Right cardiac atrium (tissue), 5 donors: ENCODE measurements around the gene SMAP2. TPM values are rescaled to one million over a fixed set of nuclear protein-coding genes. Genes with fewer than 3 reads are reported as not detected.
A peak's percentile ranks its signal among the peaks of the same experiment; 100 is the strongest.
"Not testable (repeated sequence)": the region's sequence is repeated elsewhere in the genome, so short reads cannot be mapped to it uniquely, and the experiment has no call there.

Source experiments
- ATAC-seq, 2 donors: fragments of 200-7000 bp; cut with Tn5 transposase; one replicate each; pipeline versions ENCODE4 v1.8.0 to v1.9.1; 2020; ENCODE audit warnings: moderate library complexity in 2 of 2, mild to moderate bottlenecking in 1 of 2
- DNase-seq, 3 donors: peaks; one replicate each; pipeline ENCODE4 v3.0.0-alpha.2; 2020
- H3K27ac ChIP-seq: one replicate; pipeline ENCODE4 v1.5.1; 2013; ENCODE audit warnings: mild to moderate bottlenecking, low read length, control low read depth, moderate library complexity
- H3K27me3 ChIP-seq: one replicate; pipeline ENCODE4 v1.6.1; 2013; ENCODE audit not compliant: control insufficient read depth, insufficient read depth
- H3K4me1 ChIP-seq: one replicate; pipeline ENCODE4 v1.6.1; 2013; ENCODE audit warnings: low read length; ENCODE audit not compliant: control insufficient read depth, insufficient read depth
- H3K4me3 ChIP-seq: one replicate; pipeline ENCODE4 v1.5.1; 2013; ENCODE audit warnings: low read length, control low read depth
- H3K9me3 ChIP-seq: one replicate; pipeline ENCODE4 v1.6.1; 2013; ENCODE audit warnings: low read length; ENCODE audit not compliant: control insufficient read depth
- WGBS: extraction: QIAGEN DNeasy Blood & Tissue Kit; methylation state at CpG from one replicate; pipeline ENCODE4 v1.1.7; 2013; 5-methylcytosine and 5-hydroxymethylcytosine counted together
- intact Hi-C, 4 donors: fragments of 100-400 bp; cut with DNase I; formaldehyde crosslinking; loops; one replicate each; pipeline versions ENCODE4 v1.11.0 to v1.14.0; 2022 to 2023
- long read RNA-seq, 4 donors: library from polyadenylated mRNA; unstranded; transcript quantifications; one replicate each; pipeline ENCODE4 v2.0.0, GENCODE V29; 2020 to 2021
- polyA plus RNA-seq: library from polyadenylated mRNA; stranded (reverse); fragments of 200-250 nt; gene quantifications from one replicate; pipeline ENCODE4 v1.2.3, GENCODE V29; 2013
- total RNA-seq, 4 donors: library from RNA; stranded (reverse); fragmentation: NEBNext Ultra II Directional; extraction: Animal tissue kit (Norgen Biotek cat#: 25700); gene quantifications; one replicate each; pipeline ENCODE4 v1.2.1, GENCODE V29; 2021
- donor health status: healthy with polysubstance abuse.
- donor health status: DM: no; HTN: yes; CAD: no.
- donor health status: DM: no; HTN: no; CAD: no.
- donor health status: DM: no; HTN: yes; CAD: no; lungs with severe emphysema.
- donor health status: DM: yes; HTN: yes; CAD: no.

Gene SMAP2
- total RNA-seq (10 to 100 TPM; 10.9 to 23.1 (median 17.7) TPM), polyA plus RNA-seq (11.2 TPM)
- long read RNA-seq, donor 1, transcript SMAP2-202 (10 exons, 2,939 nt) = major isoform, 24 of 32 reads
- long read RNA-seq, donor 1, partial matches to known transcripts = 3 of 32 reads
- long read RNA-seq, donor 1, other reads (novel, unspliced or antisense) = 5 of 32 reads
- long read RNA-seq, donor 2, transcript SMAP2-202 (10 exons, 2,939 nt) = major isoform, 25 of 32 reads
- long read RNA-seq, donor 2, partial matches to known transcripts = 1 of 32 reads
- long read RNA-seq, donor 2, other reads (novel, unspliced or antisense) = 6 of 32 reads
- long read RNA-seq, donor 3, partial matches to known transcripts = 2 of 11 reads
- long read RNA-seq, donor 3, other reads (novel, unspliced or antisense) = 4 of 11 reads
- long read RNA-seq, donor 4, transcript SMAP2-202 (10 exons, 2,939 nt) = major isoform, 16 of 18 reads
- long read RNA-seq, donor 4, partial matches to known transcripts = 0 of 18 reads
- long read RNA-seq, donor 4, other reads (novel, unspliced or antisense) = 2 of 18 reads

- Histone ChIP-seq H3K27me3 (no peaks in the 10 kb centered on the region), H3K9me3 (no peaks in the 10 kb centered on the region), H3K27ac (peak within 1 kb of the TSS; percentile 72), H3K4me3 (peak within 1 kb of the TSS; percentile 88), H3K4me1 (peaks cover 2% of the 10 kb centered on the region)
- ATAC-seq (peak; percentile 99 to 100), DNase-seq (peak; percentile 96 to 99 (median 99))
- WGBS = 2% methylated on average over 65 of the region's 65 CpGs
- intact Hi-C loops = no loop called here
These were observed at the start of gene SMAP2 for GRCh38 chr1:40373323-40374283. TSS of gene SMAP2 (plus strand) at chr1:40373727. CDS start at chr1:40374121, 394 bp downstream.

DNA sequence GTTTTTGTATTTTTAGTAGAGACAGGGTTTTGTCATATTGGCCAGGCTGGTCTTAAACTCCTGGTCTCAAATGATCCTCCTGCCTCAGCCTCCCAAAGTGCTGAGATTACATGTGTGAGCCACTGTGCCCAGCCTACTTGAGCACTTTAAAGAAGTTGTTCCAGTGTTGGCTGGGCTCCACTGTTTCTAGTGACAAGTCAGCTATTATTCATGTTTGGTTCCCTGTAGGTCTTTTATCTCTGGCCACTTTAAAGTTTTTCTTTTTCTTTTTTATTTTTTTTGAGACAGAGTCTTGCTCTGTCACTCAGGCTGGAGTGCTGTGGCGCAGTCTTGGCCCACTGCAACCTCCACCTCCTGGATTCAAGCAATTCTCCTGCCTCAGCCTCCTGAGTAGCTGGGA is 42.1 kb upstream of the SMAP2 start:
- not testable (repeated sequence) for H3K27ac ChIP-seq, H3K4me1 ChIP-seq, H3K9me3 ChIP-seq, ATAC-seq, DNase-seq, H3K27me3 ChIP-seq, H3K4me3 ChIP-seq
- 80% methylated on average over 1 of the region's 1 CpG for WGBS
- intact Hi-C loops = loop anchor here in 2 of 4 donors (10.0 kb wide), 1 partner anchor 73 kb away; no protein-coding TSS in a partner anchor

- no peaks in the 10 kb centered on the region for H3K9me3 ChIP-seq
- H3K4me3 ChIP-seq = no peak overlapping the region
- DNase-seq (no peak), ATAC-seq (no peak)
- H3K4me1 ChIP-seq = no peaks in the 10 kb centered on the region
- no peak overlapping the region for H3K27ac ChIP-seq
- H3K27me3 ChIP-seq = no peaks in the 10 kb centered on the region
- intact Hi-C loops = loop anchor here in 2 of 4 donors (10.0 kb wide), 1 partner anchor 72 kb away; no protein-coding TSS in a partner anchor
- WGBS = 85% methylated on average over 1 of the region's 1 CpG
These were observed 40.8 kb upstream of the SMAP2 start for GRCh38 chr1:40332695-40333094.

DNA sequence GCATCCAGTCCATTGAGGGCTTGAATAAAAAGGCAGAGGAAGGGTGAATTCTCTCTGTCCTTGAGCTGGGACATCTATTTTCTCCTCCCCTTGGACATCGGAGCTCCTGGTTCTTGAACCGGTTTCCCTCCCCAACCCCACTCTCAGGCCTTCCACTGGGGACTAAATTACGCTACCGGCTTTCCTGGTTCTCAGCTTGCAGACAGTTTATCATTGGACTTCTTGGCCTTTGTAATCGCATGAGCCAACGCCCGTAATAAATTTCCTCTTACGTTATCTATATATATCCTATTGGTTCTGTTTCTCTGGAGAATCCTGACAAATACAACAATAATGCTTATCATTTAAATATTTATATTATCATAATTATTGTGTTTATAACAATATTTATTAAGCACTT is 36.1 kb upstream of the SMAP2 start:
- WGBS = 72% methylated on average over 8 of the region's 8 CpGs
- ATAC-seq = no peak
- no peaks in the 10 kb centered on the region for H3K4me1 ChIP-seq

DNA sequence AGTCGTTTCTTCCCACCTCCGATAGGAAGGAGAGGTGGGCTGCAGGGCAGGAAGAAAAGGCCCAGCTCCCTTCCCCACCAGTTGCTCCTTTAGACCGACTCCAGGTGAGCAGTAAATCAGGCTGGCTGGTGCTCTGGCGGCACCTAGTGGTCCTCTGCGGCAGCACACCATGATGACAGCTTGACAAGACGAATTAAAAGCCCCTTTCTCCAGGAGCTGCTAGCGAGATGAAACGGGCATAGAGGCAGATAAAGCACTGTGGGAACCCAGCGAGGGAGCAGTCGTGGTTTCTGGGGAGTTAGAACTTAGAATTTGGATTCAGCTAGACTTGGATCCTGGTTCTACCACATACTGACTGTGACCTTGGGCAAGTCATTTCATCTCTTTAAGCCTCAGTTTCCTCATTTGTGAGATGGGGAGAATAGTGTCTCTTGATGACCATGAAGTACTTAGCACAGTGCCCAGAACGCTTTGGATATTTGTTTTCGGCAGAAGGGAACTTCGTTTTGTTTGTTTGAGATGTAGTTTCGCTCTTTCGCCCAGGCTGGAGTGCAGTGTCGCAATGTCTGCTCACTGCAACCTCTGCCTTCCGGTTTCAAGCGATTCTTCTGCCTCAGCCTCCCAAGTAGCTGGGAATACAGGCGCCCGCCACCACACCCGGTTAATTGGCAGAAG is 34.6 kb upstream of the SMAP2 start:
- DNase-seq (peak; percentile 71 to 91 (median 90)), ATAC-seq (peak; percentile 73 to 79)
- H3K27ac ChIP-seq = no peak overlapping the region
- no peaks in the 10 kb centered on the region for H3K27me3 ChIP-seq
- WGBS = 30% methylated on average over 21 of the region's 21 CpGs
- H3K4me3 ChIP-seq = no peak overlapping the region
- H3K4me1 ChIP-seq = no peaks in the 10 kb centered on the region
- no peaks in the 10 kb centered on the region for H3K9me3 ChIP-seq
- intact Hi-C loops = loop anchor here (2.0 to 10.0 kb wide), 4 partner anchors 66 to 197 kb away; no protein-coding TSS in a partner anchor

More for the DNA sequence above, 36.1 kb upstream of the SMAP2 start:
- H3K4me3 ChIP-seq = no peak overlapping the region
- H3K27me3 ChIP-seq = no peaks in the 10 kb centered on the region
- DNase-seq = no peak
- no peaks in the 10 kb centered on the region for H3K9me3 ChIP-seq
- no peak overlapping the region for H3K27ac ChIP-seq
- intact Hi-C loops = loop anchor here (5.0 to 10.0 kb wide), 3 partner anchors 67 to 195 kb away; no protein-coding TSS in a partner anchor

GRCh38 chr1:40339420-40340323 is 33.9 kb upstream of the SMAP2 start:
- no peak overlapping the region for H3K4me3 ChIP-seq
- ATAC-seq = peak in 1 of 2 donors; percentile 36
- WGBS = 52% methylated on average over 6 of the region's 6 CpGs
- no peaks in the 10 kb centered on the region for H3K27me3 ChIP-seq
- H3K9me3 ChIP-seq = no peaks in the 10 kb centered on the region
- H3K27ac ChIP-seq = no peak overlapping the region
- H3K4me1 ChIP-seq = no peaks in the 10 kb centered on the region
- no peak for DNase-seq
- intact Hi-C loops = loop anchor here (2.0 to 10.0 kb wide), 4 partner anchors 65 to 197 kb away; no protein-coding TSS in a partner anchor

DNA sequence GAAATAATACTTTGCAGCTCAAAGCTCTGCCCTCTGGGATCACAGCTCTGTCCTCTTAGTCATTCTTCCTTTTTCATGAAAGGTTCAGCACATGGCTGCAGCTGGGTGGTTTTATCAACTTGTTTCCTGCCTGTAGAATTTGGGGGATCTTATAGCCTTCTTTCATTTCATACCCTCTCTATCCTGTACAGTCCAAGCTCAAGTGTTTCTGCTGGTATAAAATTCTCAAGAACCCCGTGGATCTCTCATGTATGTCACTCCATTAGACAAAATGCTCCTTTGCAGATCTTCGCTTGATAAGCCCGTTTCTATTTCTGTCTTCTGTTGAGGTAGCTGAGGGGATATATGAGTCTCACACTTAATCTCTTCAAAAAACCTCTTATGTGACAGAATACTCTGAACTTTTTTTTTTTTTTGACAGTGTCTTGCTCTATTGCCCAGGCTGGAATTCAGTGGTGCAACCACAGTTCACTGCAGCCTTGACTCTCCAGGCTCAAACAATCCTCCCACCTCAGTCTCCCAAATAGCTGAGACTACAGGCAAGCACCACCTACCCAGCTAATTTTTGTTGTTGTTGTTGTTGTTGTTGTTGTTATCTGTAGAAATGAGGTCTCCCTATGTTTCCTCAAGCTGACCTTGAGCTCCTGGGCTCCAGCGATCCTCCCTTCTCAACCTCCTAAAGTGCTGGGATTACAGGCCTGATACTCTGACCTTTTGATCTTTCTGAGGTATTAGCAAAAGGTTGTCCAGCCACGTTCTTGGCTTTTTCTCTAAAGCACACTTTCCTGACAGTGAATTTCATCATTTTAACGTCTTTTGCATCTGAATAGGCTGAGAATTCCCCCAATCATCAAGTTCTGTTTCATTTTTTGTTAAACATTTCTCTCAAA is 31.8 kb upstream of the SMAP2 start:
- ATAC-seq = no peak
- H3K9me3 ChIP-seq = no peaks in the 10 kb centered on the region
- H3K27ac ChIP-seq = no peak overlapping the region
- no peaks in the 10 kb centered on the region for H3K4me1 ChIP-seq
- H3K27me3 ChIP-seq = no peaks in the 10 kb centered on the region
- no peak for DNase-seq
- no peak overlapping the region for H3K4me3 ChIP-seq
- 70% methylated on average over 6 of the region's 6 CpGs for WGBS
- intact Hi-C loops = loop anchor here in 2 of 4 donors (5.0 to 10.0 kb wide), 2 partner anchors 63 to 189 kb away; no protein-coding TSS in a partner anchor

GRCh38 chr1:40342381-40342717 is 31.2 kb upstream of the SMAP2 start:
- 91% methylated on average over 3 of the region's 3 CpGs for WGBS
- H3K27me3 ChIP-seq, ATAC-seq, H3K4me3 ChIP-seq, DNase-seq, H3K4me1 ChIP-seq, H3K27ac ChIP-seq, H3K9me3 ChIP-seq: not testable (repeated sequence)
- intact Hi-C loops = loop anchor here in 2 of 4 donors (5.0 to 10.0 kb wide), 2 partner anchors 62 to 190 kb away; no protein-coding TSS in a partner anchor

GRCh38 chr1:40344597-40344996 is 28.9 kb upstream of the SMAP2 start:
- DNase-seq (peak; percentile 47 to 79 (median 73)), ATAC-seq (peak; percentile 73 to 81)
- H3K4me1 ChIP-seq = no peaks in the 10 kb centered on the region
- no peaks in the 10 kb centered on the region for H3K27me3 ChIP-seq
- H3K9me3 ChIP-seq = no peaks in the 10 kb centered on the region
- WGBS = 12% methylated on average over 6 of the region's 6 CpGs
- H3K4me3 ChIP-seq = no peak overlapping the region
- H3K27ac ChIP-seq = no peak overlapping the region
- intact Hi-C loops = loop anchor here in 2 of 4 donors (5.0 to 10.0 kb wide), 2 partner anchors 60 to 192 kb away; no protein-coding TSS in a partner anchor
